ENCODE measurements around the gene SNAP47.

- TF ChIP-seq, protein P1, sequence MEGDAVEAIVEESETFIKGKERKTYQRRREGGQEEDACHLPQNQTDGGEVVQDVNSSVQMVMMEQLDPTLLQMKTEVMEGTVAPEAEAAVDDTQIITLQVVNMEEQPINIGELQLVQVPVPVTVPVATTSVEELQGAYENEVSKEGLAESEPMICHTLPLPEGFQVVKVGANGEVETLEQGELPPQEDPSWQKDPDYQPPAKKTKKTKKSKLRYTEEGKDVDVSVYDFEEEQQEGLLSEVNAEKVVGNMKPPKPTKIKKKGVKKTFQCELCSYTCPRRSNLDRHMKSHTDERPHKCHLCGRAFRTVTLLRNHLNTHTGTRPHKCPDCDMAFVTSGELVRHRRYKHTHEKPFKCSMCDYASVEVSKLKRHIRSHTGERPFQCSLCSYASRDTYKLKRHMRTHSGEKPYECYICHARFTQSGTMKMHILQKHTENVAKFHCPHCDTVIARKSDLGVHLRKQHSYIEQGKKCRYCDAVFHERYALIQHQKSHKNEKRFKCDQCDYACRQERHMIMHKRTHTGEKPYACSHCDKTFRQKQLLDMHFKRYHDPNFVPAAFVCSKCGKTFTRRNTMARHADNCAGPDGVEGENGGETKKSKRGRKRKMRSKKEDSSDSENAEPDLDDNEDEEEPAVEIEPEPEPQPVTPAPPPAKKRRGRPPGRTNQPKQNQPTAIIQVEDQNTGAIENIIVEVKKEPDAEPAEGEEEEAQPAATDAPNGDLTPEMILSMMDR (IDR thresholded peaks at IDR 0.05; ENCODE audit: low read depth, low read length, poor library complexity, severe bottlenecking), result no peak
- TF ChIP-seq EZH2phosphoT487 (IDR thresholded peaks at IDR 0.05; ENCODE audit: borderline replicate concordance, low read length), result no peak
Observed at GRCh38 chr1:227795732-227796131, 60.5 kb downstream of the SNAP47 start.
